Left ventricle myocardium superior (tissue), 1 donor: Measurements from ENCODE around the gene ZBTB11. TPM values are rescaled to one million over a fixed set of nuclear protein-coding genes. Genes with fewer than 3 reads are reported as not detected.
"Not testable (repeated sequence)": the region's sequence is repeated elsewhere in the genome, so short reads cannot be mapped to it uniquely, and the experiment has no call there.

ENCODE experiments used
- ATAC-seq: fragments of 200-7000 bp; cut with Tn5 transposase; one replicate; pipeline ENCODE4 v1.9.1; 2020; ENCODE audit warnings: mild to moderate bottlenecking, moderate library complexity
- DNase-seq: peaks from one replicate; pipeline ENCODE4 v3.0.0-alpha.2; 2020
- intact Hi-C: fragments of 100-400 bp; cut with micrococcal nuclease; formaldehyde crosslinking; loops from one replicate; pipeline ENCODE4 v1.11.0; 2022
- long read RNA-seq: library from polyadenylated mRNA; unstranded; transcript quantifications from one replicate; pipeline ENCODE4 v2.0.0, GENCODE V29; 2021
- total RNA-seq: library from RNA; stranded (reverse); fragmentation: NEBNext Ultra II Directional; extraction: Animal tissue kit (Norgen Biotek cat#: 25700); gene quantifications from one replicate; pipeline ENCODE4 v1.2.1, GENCODE V29; 2021
- donor health status: DM: no; HTN: yes; CAD: no; lungs with severe emphysema.

The ZBTB11 gene
- 12.0 TPM for total RNA-seq
- long read RNA-seq, full-length matches to known transcripts: 7 of 14 reads
- long read RNA-seq, partial matches to known transcripts: 7 of 14 reads
- long read RNA-seq, other reads (novel, unspliced or antisense): 0 of 14 reads

DNA sequence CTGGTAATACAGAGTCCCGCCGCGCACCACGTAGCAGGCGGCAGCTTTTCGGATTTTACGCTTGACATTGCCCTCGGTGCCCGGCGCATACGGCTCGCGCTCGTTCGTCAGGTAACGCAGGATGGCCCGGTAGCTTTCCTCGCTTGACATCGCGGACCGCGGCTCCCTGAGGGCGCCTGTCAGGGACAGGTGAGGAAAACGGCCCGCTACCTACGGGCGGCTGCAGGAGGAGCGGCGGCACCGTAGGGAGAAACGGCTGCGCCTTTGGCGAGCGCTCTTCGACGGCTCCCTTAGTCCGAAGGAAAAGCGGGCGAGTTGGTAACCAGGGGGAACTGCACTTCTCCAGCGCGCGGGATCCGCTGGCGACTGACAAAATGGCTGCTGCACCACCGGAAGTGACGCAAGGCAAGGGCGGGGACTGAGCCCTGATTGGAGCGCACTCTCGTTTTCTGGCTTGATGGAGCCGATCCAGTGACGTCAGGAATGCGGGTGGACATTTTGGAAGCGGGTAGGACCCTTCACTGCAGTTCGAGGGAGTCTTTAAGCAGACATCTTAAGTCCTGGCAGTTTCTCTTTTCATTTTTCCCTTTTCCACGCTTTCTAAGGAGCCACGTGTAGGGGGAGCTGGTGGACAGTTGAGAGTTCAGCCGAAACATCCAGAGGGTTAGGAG lies at the start of gene ZBTB11:
Gene ZBTB11, minus strand, starts transcription at position 368 of the 671 bp plus-strand sequence. Its CDS starts 218 bp downstream, at position 150.
- intact Hi-C loops: no loop called here
- ATAC-seq (peak; percentile 89), DNase-seq (peak; percentile 99)

DNA sequence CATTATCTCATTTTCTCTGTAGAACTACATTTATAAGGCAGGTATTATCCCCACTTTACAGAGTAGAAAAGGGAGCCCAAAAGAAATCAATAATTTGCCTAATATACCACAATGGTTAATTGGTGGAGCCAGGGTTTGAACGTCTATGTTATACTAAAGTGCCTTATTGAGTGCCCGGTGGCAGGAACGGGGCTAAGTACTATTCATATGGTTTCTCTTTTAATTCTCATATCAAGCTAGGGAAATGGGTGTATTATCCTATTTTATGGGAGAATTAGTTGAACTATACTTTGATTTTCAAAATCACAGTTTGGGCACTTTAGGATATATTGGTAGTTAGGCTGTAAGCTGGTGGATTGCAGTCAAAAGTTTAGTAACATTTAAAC lies 49.0 kb upstream of the ZBTB11 start:
- ATAC-seq (no peak), DNase-seq (no peak)
- intact Hi-C loops: no loop called here

- DNase-seq (peak; percentile 47), ATAC-seq (peak; percentile 34)
- intact Hi-C loops: no loop called here
These were observed 48.4 kb upstream of the ZBTB11 start for GRCh38 chr3:101725194-101725889.

GRCh38 chr3:101724329-101725193 lies 47.6 kb upstream of the ZBTB11 start, which contains the start of gene CEP97:
CEP97 (plus strand) TSS chr3:101724614; CDS start chr3:101724677, 63 bp downstream.
- intact Hi-C loops: no loop called here
- ATAC-seq: peak; percentile 100
- DNase-seq: peak; percentile 93

DNA sequence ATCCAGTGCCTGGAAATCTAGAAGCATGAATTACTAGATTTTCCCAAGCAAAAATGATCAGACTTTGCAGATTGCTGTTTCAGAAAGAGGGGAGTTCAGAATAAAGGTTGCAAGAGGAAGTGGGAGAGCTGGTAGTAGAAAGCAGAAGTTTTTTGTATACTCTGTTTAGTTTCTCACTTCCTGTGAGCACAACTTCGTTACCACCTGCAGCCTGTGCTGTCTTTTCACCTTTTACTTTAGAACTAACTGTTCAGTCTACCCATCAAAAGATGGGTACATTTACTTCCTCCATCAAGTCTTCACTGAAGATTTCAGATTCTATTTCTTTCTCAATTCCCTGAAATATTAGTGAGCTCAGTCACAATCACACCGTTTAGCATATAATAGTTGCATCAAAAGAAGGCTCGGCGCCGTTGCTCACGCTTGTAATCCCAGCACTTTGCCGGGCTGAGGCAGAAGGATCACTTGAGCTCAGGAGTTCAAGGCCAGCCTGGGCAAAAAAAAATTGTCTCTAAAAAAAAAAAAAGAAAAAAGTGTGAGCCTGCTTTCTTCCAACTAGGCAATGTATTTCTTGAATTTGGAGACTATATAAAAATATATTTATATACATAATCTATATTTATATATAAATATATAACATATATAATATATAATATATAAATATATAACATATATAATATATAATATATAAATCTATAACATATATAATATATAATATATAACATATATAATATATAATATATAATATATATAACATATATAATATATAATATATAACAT lies 45.7 kb upstream of the ZBTB11 start:
- ATAC-seq (no peak), DNase-seq (no peak)
- intact Hi-C loops: no loop called here

DNA sequence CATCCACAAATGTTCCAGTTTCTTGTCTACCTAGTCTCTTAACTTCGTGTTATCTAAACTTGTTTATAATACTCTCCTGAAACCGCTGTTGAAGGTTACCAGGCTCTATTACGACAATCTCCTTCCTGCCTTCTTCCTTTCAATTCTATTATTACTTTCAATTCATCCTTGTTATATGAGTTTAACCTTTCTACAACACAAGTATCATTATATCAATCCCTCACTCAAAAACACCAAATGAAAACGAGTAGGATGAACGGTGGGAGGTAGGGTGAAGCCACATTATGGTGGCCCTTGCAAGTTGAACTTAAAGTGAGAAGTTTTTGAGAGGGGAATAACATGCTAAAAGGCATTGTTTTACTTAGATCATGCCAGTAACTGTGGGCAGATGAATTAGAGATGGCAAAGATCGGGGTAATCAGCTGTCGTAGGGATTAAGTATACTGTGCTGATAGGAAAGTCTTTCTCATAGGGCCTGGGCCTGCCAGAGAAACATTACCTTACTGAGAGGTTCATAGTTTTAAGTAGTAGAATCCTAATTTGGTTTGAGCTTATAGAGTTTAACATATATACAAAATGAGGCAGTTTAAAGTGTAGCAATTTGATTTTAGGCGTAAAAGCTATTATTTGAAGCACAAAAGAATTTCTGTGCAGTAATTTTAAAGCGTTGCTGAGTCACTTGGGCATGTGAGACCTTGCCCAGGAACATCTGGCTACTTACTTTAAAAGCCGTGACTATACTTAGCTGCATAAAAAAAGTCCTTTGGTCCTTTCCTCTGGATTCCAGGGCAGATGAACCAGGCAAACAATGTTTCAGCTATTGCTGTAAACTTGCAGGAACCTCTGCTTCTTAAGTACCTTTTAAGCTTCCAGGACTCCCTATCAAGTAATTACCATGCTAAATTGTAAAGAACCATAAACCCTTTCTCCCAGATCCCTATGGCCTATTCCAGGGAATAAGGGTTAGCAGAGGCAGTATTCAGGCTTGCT lies 44.2 kb upstream of the ZBTB11 start:
- intact Hi-C loops: no loop called here
- ATAC-seq: no peak
- no peak for DNase-seq

- intact Hi-C loops: no loop called here
- DNase-seq: no peak
- no peak for ATAC-seq
These were observed 42.8 kb upstream of the ZBTB11 start for GRCh38 chr3:101719604-101720185.

DNA sequence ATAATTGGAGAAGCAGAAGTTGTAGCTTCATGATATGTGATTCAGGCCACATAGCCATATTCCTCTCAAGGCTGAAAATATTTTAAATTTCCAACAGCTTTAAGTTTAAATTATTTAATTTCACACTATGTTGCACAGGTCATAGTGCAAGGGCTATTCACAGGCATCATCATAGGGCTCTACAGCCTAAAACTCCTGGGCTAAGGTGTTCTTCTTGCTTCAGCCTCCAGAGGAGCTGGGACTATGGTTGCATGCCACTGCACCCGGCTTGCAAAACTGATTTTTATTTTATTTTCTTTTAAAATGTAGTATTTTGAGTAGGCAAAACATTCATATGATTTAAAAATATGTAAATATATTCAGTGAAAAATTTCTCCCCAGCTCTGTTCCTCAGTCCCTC lies 41.5 kb upstream of the ZBTB11 start:
- ATAC-seq: no peak
- DNase-seq: no peak
- intact Hi-C loops: no loop called here

DNA sequence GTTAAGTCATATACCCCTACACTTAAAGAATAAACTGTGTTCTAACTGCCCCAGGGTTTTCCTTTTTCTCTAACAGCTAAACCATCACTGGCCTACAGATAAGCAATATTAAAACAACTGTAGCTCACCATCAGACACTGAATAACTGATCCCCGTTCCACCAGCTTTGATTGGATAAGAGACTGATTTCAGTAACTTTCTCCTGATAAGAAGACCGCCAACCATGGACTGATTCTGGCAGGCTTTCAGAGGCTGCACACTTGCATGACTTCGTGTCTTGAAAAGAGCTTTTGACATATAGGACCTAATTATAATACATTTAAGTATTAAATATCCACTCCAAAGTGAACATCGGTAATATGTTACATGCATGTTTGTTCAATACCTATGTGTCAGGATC lies 32.2 kb upstream of the ZBTB11 start:
- intact Hi-C loops: no loop called here
- no peak for ATAC-seq

GRCh38 chr3:101704639-101705038 lies 27.7 kb upstream of the ZBTB11 start:
- intact Hi-C loops, ATAC-seq, DNase-seq: not testable (repeated sequence)

More for the DNA sequence above, 32.2 kb upstream of the ZBTB11 start:
- DNase-seq: no peak

DNA sequence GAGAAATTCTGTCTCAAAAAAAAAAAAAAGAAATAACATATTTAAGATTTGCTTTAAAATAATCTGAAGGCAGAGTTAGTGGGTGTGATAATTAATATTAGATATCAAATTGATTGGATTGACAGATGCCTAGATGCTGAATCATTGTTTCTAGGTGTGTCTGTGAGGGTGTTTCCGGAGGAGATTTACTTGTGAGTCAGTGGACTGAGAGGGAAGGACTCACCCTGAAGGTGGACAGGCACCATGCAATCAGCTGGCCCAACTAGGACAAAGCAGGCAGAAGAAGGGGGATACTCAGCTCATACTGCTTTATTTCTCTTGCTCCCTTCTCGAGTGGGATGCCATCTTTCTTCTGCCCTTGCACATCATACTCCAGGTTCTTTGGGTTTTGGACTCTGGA lies 26.2 kb upstream of the ZBTB11 start:
- ATAC-seq (no peak), DNase-seq (no peak)
- intact Hi-C loops: no loop called here

- no peak for DNase-seq
These were observed 25.8 kb upstream of the ZBTB11 start for GRCh38 chr3:101702726-101703125.

DNA sequence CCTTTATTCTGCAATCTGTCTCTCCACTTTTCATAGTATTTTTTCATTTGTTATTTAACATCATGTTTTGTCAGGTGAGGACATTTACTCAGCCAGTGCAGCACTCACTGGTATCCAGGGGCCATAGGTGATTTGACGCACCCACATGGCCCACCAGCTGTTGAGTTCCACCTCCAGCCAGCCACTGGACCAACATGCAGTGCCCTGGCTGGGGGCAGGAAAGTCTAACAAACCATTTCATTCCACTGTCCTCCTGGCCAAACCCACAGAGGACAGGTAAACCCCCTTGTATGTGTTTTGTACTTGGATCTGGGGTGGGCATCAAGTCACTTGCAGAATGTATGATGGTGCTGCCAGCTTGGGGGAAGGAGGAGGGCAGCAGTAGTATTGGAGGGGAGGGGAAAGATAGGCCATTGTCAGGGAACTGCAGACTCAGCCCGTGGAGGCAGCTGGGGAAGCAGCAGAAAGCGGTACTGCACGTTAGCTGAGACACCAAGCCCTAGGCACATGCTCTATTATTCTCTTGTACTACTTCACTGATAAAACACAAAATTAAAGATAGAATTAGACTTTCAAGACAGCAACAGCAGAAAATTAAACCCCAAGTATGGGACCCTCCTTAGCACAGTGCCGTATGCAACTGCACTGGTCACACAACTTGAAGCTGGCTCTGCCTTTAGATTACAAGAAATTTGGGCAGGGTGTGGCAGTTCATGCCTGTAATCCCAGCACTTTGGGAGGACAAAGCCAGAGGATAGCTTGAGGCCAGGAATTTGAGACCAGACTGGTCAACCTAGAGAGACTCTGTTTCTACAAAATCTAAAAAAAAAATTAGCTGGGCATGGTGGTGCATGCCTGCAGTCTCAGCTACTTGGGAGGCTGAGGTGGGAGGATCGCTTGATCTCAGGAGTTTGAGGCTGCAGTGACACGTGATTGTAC lies 25.0 kb upstream of the ZBTB11 start:
- no peak for ATAC-seq
- no peak for DNase-seq
- intact Hi-C loops: no loop called here

More at GRCh38 chr3:101702726-101703125, 25.8 kb upstream of the ZBTB11 start:
- intact Hi-C loops: no loop called here
- no peak for ATAC-seq

DNA sequence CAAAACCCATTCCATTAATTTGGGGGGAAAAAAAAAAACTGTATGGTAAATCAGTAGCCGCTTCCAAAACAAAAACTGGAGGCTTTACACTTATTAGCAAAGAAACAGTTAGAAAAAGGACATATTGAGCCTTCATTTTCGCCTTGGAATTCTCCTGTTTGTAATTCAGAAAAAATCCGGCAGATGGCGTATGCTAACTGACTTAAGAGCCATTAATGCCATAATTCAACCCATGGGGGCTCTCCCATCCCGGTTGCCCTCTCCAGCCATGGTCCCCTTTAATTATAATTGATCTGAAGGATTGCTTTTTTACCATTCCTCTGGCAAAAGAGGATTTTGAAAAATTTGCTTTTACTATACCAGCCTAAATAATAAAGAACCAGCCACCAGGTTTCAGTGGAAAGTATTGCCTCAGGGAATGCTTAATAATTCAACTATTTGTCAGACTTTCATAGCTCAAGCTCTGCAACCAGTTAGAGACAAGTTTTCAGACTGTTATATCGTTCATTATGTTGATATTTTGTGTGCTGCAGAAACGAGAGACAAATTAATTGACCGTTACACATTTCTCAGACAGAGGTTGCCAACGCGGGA lies 18.9 kb upstream of the ZBTB11 start:
- DNase-seq (no peak), ATAC-seq (no peak)
- intact Hi-C loops: no loop called here

GRCh38 chr3:101694836-101695235 lies 17.9 kb upstream of the ZBTB11 start:
- DNase-seq, intact Hi-C loops, ATAC-seq: not testable (repeated sequence)

GRCh38 chr3:101693540-101693939 lies 16.6 kb upstream of the ZBTB11 start:
- DNase-seq (peak; percentile 36), ATAC-seq (peak; percentile 71)
- intact Hi-C loops: not testable (repeated sequence)
